Activated CD4-positive, alpha-beta T cell treated with anti-CD3 and anti-CD28 coated beads, Interleukin-2, Interleukin-6, amounts not matched to agents 100 ng/mL and 50 ng/mL, durations not matched to agents 16 hours and 8 hours (primary cell): ENCODE measurements around the gene STOM.

Source experiments
- DNase-seq: peaks from one replicate; pipeline ENCODE4 v3.0.0-alpha.2; 2020

Gene STOM

DNA sequence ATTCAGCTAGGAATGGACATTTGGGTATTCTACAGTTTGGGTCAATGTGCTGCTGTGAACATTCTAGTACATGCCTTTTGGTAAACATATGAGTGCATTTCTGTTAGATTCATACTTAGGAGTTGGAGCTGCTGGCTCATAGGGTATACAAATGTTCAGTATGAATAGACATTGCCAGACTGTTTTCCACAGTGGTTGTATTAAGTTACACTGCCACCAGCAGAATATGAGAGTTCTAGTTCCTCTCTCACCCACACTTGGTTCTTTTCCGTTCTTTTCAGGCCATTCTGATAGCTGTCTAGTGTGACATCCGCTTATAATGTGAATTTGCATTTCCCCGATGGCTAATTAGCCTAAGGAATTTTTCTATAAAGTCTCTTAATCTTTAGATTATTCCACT lies 25.0 kb downstream of the STOM start:
- no peak for DNase-seq

DNA sequence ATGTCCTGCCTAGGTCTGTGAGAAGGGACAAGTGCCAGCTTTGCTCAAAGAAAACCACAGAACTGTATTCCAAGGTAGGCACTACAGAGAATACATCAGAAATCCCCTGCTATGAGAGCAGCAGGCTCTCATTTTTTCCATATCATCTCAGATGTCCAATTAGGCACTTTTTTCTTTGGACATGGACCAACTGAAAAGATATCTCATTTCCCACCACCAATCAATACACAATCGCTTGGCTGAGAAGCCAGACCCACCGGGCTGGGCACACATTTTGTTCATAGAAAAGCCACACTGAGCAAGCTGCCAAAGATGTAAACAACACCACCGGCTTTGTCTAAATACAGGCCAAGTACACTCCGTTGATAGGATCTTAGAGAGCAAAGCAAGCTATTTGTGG lies 25.9 kb downstream of the STOM start:
- no peak for DNase-seq

DNA sequence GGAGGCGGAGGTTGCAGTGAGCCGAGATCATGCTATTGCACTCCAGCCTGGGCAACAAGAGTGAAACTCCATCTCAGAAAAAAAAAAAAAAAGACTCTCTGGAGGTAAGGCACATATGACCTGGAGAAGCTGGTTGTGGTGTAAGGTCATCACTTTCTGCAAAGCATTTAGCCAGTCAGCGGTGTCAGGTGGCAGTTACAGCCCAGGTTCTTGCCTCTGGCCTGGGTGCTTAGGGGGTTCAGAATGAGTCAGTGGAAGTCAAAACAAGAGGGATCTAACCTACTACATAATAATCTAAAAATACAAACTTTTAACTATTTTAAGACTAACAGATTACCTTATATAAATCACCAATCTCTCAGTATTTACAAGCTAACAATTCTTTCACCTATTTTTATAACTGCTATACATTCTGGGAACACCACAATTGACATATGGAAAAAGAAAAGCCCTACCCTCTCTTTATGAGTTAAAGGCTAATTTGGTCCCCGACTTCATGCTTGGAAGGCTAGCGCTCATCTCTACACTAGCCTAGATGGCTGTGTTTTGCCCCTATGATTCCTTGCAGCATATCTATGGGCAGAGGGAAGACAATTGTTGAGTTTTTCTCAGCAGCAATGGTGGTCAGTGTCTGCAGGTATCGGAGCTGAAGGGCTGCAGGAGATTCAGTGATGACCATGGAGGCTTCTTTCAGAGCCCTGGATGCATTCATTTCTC lies 29.2 kb downstream of the STOM start:
- peak; percentile 56 for DNase-seq

DNA sequence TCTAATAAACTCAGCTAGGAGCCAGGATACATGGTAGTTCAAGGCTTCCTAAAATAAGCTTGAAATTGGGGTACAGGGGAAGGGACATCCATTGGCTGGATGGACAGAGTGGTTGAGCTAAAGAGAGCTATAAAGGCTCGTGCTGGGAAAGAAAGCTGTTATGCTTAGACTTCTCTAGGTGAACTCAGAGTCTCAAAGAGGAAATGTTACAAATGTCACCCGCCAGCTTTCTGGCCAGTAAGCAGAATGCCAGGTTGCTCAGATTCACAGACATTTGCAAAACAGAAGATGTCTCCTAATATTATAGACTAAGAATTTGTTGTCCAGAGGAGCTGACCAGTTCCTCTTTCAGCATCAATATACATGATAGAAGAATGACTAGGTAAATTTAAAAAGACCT lies 30.6 kb downstream of the STOM start:
- no peak for DNase-seq

DNA sequence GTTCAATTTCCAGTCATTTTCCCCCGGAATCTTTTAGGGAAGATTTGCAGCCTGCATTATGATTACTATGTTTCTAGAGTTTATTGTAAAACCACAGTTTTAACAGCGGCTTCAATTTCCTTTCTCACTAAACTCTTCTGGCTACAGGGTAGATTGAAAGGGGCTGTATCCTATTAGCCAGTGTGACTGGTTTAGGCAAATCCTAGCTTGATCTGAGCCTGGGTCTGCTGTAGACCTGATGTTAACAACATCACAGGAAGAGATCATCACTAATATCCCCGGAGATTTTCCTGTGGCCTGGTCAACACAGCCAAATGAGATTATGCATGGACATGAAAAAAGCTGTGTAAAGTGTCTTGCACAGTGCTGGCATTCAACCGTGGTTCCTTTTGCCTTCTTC lies 33.4 kb downstream of the STOM start:
- no peak for DNase-seq

DNA sequence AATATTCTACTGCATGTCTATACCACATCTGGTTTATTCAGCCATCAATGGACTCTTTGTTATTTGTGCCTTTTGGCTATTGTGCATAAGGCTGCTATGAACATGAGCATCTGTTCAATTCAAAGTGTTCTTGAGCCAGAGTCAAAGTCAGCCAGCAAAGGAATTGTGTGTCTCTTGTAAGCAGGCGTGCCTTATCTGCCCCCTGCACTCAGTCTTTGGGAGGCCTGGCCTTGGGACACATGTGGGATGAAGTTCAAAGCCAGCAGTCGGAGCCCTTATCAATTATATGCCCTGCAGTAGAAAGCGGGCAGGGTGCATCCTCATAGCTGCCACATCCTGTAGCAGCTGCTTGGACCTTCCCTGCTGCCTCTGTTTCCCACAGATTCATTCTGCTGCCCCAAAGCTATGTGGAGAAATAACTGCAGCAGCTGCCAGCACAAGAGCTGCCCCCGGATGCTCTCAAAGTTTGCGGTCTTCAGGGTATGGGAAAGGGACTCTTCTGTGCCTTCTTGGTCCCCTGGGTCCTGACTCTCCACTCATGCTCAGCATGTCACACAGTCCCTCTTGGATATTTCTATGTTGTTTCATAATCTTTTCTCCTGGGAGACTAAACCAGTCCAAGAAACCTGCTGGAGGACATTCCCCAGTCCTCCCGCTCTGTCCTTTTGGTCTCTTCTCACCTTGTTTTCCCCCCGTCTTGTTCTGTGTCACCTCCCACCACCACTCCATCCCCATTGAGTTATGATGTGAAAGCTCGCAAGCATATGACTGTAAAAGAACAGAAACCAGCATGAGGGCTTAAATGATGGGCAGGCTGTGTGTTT lies 35.9 kb downstream of the STOM start:
- DNase-seq = no peak

DNA sequence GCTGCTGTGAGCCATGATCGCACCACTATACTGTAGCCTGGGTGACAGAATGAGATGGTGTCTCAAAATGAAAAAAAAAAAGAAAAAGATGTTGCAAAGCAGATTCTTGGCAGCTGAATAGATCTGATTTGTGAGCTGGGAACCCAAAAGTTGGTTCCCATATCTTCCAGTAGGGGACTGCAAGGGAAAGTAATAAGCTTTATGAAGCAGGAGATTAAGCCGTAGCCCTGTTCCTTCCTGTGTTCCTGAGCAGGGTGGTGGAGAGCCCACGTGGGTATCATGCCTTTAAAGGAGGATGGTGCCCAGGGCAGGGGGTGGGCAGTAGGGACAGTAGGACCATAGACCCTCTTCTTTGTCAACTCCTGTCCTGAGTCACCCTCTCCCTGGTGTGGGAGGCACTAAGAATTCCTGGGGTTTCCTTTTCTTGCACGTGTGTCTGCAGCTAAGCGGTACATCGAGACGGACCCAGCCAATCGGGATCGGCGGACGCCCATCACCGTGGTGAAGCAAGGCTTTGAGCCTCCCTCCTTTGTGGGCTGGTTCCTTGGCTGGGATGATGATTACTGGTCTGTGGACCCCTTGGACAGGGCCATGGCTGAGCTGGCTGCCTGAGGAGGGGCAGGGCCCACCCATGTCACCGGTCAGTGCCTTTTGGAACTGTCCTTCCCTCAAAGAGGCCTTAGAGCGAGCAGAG lies 37.9 kb downstream of the STOM start:
- no peak for DNase-seq

DNA sequence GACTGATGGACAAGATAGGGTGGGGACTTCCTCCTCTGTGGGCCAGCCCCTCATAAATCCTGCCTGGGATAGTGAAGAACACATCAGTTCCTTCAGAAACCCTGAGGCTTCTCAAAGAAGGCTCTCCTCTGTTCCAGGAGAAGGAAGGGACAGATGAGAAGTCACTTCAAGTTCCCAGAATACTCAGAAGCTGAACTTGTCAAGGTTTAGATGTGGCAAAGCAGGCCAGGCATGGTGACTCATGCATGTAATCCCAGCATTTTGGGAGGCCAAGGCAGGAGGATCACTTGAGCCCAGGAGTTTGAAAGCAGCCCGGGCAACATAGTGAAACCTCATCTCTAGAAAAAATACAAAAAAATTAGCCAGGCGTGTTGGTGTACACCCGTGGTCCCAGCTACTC lies 38.5 kb downstream of the STOM start:
- DNase-seq = no peak

DNA sequence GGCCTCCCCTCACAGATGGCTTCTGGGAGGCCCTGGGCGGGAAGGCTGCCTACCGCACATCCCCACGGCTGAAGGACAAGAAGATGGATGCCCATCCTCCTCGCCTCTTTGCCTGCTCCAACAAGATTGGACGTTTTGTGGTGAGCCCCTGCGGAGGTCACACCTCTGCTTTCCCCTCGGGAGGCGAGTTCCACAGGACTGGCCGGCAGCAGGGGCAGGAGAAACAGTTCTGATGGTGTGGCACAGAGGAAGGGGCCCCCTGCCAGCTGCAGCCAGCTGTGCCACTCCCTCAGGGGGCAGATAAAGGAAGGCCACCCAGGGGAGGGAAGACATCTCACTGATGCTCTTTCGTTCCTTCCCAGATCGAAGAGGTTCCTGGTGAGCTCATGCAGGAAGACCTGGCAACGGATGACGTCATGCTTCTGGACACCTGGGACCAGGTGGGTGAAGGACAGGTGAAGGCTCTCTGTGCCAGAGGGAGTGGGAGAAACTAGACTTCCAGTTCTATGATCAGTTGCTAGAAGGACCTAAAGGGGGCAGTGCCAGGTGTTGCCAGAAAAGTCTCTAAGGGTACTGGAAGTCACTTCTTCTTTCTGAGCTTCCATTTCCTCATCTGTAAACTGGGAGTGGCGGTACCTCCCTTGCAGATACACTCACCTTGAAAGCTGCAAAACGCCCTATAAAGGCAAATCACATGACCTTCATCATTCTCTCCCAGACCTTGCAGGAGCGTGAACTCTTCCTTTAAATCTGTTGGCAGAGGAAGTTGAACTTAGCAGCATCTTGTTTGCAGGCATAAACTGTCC lies 41.0 kb downstream of the STOM start:
- no peak for DNase-seq

DNA sequence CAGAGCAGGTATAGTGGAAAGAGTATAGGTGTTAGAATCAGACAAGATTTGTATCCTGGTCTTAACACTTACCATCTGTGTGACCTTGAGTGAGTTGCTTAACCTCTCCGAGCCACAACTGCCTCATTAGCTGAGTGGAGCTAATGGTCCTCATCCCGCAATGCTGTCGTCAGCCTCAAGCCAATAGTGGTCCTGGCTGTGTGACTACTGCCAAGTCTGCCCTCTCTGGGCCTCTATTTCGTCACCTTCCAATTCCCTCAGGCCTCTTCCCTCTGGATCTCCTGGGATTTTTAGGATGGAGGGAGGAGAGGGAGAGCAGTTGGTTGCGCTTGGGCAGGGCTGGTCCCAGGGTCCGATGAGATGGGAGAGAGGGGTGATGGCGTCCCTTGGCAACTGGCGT lies 41.6 kb downstream of the STOM start:
- DNase-seq = no peak

DNA sequence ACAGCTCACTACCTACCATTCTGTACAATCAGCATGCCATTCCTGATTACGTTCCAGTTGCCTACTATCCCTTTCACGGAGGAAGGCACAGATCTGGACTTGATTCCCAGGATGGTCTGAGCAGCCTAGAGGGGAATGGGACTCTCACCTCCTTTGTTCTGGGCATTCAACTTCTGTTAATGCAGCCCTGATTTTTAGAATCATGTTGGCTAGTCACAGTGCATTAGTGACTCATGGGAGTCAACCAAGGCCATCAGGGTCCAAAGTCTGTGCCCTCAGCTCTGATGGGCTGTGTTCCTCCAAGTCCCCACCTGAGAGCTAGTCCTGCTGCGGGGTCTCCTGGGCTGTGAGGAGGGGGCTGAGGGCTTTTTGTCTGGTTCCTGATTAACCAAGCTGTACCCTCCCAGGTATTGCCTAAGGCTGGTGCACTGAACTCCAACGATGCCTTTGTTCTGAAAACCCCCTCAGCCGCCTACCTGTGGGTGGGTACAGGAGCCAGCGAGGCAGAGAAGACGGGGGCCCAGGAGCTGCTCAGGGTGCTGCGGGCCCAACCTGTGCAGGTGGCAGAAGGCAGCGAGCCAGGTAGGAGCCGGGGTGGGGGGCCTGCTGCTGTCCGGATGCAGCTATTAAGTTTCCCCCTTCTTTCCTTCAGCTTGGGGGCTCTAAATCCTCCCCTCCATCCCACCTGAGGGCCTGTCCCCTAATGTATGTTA lies 43.0 kb downstream of the STOM start:
- no peak for DNase-seq

DNA sequence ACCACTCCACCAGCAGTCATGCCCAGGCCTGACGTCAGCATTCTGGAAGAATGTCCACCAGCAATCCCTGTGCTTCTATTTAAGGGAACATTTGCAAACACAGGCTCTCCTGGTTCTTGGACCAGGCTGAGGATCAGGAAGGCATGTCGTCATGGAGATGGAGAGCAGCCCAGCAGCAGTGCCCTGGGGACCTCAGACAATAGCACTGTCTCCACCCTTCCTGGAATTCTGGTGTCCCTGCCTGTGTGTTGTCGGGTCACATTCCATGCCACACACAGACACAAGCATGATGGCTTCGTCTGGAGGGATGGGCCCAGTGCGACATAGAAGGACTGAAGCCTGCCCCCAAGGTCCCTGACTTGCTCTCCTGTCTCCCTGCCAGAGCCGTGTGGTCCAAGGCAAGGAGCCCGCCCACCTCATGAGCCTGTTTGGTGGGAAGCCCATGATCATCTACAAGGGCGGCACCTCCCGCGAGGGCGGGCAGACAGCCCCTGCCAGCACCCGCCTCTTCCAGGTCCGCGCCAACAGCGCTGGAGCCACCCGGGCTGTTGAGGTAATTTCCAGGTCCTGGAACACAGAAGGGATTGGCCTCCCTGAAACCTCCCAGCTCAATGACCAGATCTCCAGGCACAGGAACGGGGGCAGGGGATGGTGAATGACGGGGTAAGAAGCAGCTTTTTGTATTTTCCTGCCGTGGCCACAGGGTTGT lies 43.8 kb downstream of the STOM start:
- no peak for DNase-seq

DNA sequence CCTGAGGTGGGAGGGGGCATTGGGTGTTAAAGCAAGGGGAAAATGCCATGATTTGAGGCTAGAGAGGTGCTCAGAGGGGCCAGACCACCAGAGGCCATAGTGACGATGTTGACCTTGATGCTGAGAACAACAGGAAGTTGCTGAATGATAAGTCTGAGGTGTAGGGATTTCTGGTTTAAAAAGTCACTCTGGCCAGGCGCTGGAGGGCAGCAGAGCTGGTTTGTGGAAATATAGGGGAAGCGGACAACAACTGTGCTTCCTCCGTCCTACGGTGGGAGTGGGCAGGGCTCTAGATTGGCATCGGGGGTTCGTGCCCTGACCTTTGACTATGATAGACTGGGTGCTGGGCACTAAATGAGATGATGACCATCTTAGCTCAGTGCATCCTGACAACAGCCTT lies 44.7 kb downstream of the STOM start:
- DNase-seq = no peak

DNA sequence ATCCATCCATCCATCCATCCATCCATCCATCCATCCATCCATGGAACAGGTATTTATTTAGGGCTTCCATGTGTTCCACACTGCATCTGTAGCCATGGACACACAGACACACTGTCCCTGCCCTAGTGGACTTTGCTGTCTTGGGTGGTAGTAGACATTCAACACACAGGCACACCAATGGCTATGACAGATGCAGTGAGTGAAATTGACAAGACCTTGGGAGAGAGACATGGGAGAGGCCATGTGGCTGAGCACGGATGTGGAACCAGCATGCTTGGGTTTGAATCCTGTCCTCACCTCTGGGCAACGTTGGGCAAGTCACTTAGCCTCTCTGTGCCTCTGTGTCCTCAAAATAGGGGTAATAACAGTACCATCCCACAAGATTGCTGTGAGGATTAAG lies 45.3 kb downstream of the STOM start:
- DNase-seq = no peak

DNA sequence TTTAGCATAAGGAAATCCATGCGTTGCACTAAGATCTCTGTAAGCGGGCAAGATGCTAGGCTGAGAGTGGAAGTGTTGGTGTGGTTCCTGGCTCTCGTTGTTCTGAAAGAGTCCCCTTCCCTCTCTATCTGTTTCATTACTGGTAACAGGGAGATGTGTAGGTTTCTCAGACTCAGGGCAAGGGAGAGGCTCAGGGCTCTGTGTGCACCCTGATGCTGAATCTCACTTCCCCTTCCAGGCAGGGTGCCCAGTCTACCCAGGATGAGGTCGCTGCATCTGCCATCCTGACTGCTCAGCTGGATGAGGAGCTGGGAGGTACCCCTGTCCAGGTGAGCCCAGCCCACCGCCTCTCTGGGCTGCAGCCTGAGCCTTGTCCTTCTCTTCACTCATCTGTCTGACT lies 45.7 kb downstream of the STOM start:
- DNase-seq = no peak

DNA sequence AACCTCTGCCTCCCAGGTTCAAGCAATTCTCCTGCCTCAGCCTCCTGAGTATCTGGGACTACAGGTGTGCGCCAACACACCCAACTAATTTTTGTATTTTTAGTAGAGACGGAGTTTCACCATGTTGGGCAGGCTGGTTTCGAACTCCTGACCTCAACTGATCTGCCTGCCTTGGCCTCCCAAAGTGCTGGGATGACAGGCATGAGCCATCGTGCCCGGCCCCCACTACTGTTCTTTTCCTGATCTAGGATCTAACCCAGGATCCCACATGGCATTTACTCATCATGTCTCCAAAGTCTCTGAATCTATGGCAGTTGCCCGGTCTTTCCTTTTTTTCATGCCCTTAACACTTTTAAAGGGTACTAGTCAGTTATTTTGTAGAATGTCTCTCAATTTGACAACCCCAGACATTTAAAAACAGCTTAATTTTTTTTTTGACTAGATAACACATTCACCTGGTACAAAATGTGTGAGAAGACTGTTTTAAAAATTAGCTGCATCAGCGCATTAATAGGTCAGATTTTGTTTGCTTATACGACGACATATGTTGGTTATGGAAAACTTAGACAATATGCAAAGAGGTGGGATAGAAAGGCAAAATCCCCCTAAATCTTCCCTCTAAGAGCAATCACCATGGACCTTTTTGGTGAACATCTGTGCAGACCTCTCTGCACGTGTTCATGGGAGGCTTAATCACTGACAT lies 46.5 kb downstream of the STOM start:
- no peak for DNase-seq

DNA sequence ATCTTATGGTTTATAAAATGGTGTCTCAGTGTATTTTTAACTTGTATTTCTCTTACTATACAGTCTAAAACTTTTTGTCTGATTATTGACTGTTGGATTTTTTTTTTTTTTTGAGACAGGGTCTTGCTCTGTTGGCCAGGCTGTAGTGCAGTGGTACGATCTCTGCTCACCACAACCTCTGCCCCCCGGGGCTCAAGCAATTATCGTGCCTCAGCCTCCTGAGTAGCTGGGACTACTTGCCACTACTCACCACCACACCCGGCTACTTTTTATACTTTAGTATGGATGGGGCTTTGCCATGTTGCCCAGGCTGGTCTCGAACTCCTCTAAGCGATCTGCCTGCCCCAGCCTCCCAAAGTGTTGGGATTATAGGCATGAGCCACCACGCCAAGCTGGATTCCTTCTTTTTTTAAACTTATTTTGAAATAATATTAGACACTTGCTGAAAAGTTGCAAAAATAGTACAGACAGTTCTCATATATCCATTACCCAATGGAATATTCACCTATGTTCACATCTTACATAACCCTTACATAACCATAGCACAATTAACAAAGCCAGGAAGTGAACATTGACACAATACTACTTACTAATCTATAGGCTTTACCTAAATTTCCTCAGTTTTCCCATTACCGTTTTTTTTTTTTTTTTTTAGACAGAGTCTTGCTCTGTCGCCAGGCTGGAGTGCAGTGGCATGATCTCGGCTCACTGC lies 47.2 kb downstream of the STOM start:
- DNase-seq = no peak

DNA sequence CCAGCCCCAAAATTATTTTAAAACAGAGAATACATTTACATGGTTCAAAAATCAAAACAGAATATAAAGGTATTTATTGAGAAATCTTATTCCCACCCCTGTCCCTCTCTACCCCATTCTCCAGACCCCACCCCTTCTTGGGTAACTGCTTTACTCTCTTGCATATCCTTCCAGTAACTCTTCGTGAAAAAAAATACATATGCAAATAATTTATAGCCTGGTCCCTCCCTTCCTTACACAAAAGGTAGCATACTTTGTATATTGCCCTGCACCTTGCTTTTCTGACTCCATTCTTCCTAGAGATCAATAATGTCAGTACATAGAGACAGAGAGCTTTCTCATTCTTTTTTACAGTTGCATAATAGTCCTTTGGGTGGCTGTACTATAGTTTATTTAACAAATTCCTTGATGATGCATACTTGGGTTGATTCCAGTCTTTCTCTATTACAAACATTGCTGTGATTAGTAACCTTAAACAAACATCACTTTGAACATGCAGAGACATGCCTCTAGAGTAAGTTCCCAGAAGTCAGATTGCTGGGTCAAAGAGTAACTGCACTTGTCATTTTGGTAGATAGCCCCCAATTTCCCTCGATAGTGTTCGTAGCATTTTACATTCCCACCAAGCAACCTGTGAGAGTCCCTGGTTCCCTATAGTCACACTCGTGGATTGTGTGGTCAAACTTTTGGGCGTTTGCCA lies 47.9 kb downstream of the STOM start:
- DNase-seq = no peak

DNA sequence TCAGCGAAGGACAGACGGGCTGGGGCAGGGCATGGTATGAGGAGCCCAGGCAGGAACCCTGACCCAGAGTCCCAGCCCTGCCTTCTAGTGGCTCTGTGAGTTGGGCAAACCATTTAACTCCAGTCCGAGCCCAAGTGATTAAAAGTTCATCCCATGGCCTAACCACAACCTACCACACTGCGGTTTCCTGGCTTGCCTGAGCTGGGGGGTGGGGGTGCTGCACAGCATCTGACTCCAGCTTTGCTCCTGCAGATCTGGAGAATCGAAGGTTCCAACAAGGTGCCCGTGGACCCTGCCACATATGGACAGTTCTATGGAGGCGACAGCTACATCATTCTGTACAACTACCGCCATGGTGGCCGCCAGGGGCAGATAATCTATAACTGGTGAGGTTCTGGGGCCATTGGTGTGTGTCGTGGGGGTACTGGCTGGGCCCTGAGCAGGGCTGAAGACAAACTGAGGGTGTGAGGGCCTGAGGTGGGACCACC lies 49.0 kb downstream of the STOM start:
- peak; percentile 52 for DNase-seq

DNA sequence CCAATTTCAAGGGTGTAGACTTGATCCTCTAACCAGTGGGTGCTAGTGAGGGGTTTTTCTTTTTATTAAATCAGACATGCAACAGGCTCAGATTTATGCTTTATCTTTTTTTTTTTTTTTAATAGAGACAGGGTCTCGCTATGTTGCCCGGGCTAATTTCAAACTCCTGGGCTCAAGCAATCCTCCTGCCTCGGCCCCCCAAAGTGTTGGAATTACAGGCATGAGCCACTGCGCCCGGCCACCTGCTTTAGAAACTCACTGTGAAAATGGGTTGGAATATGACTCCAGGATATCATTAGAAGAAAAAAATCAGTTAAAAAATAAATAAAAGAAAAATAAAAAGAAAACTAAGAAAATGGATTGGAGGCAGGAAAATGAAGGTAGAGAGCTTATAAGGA lies 50.7 kb downstream of the STOM start:
- DNase-seq = no peak
